Retinal pigment epithelial cell (primary cell): ENCODE results near the gene DBN1.

ENCODE experiments used
- DNase-seq: peaks from one replicate; pipeline ENCODE4 v3.0.0-alpha.2; 2010; ENCODE audit warnings: low read depth
- H3K4me3 ChIP-seq: 2 replicates; pipeline ENCODE4 v1.5.1; 2011; ENCODE audit warnings: mild to moderate bottlenecking, low read length, control low read depth, moderate library complexity
- CTCF ChIP-seq: conservative IDR thresholded peaks from 2 replicates; pipeline ENCODE4 v1.5.1; 2011; ENCODE audit warnings: low read depth, low read length, control low read depth, inconsistent platforms

Gene DBN1

GRCh38 chr5:177476531-177477233 lies 3.2 kb upstream of the DBN1 start:
- no peak for DNase-seq
- no peak for TF ChIP-seq CTCF
- H3K4me3 ChIP-seq = no peak overlapping the region

GRCh38 chr5:177475563-177476427 lies 2.4 kb upstream of the DBN1 start:
- no peak overlapping the region for H3K4me3 ChIP-seq
- DNase-seq = no peak
- no peak for TF ChIP-seq CTCF

- no peak for DNase-seq
- TF ChIP-seq CTCF = no peak
- no peak overlapping the region for H3K4me3 ChIP-seq
Measured at GRCh38 chr5:177474846-177475562, 1.6 kb upstream of the DBN1 start.

GRCh38 chr5:177474002-177474476 lies 605 bp upstream of the DBN1 start:
- no peak overlapping the region for H3K4me3 ChIP-seq
- no peak for TF ChIP-seq CTCF
- DNase-seq = no peak

GRCh38 chr5:177472460-177473442 lies 683 bp downstream of the DBN1 start:
- no peak for DNase-seq
- peak overlapping the region; percentile 85 for H3K4me3 ChIP-seq
- TF ChIP-seq CTCF = no peak
